Measurements from ENCODE around the gene DPYD.

- TF ChIP-seq POLR2AphosphoS5 (IDR thresholded peaks at IDR 0.05; ENCODE audit: low read depth, low read length) (no peak), TAF1 (IDR thresholded peaks at IDR 0.05; ENCODE audit: low read depth, low read length) (no peak), POLR2A (IDR thresholded peaks at IDR 0.05; ENCODE audit: low read depth, low read length) (no peak), SPI1 (IDR thresholded peaks at IDR 0.05; ENCODE audit: low read depth, low read length) (no peak)
Observed at GRCh38 chr1:97787231-97787630, 133.6 kb downstream of the DPYD start.
